ENCODE data around the gene SLCO1C1. TPM values are rescaled to one million over a fixed set of nuclear protein-coding genes. Genes with fewer than 3 reads are reported as not detected.

Gene SLCO1C1
- total RNA-seq, 1 donor from 2014 or later: not detected

- H3K9me3 Mint-ChIP-seq (ENCODE audit: unreplicated experiment): no peaks in the 10 kb centered on the region
- H3K27ac Mint-ChIP-seq (ENCODE audit: unreplicated experiment): no peak overlapping the region
- no peak overlapping the region for H3K4me3 Mint-ChIP-seq (ENCODE audit: unreplicated experiment)
- no peaks in the 10 kb centered on the region for H3K4me1 Mint-ChIP-seq (ENCODE audit: low read depth, unreplicated experiment)
- H3K36me3 Mint-ChIP-seq (ENCODE audit: unreplicated experiment): no peaks in the 10 kb centered on the region
- TF ChIP-seq CTCF (IDR thresholded peaks at IDR 0.05; ENCODE audit: partially characterized antibody, unreplicated experiment): no peak
- H3K27me3 Mint-ChIP-seq (ENCODE audit: unreplicated experiment): no peaks in the 10 kb centered on the region
- DNase-seq: no peak
Observed at GRCh38 chr12:20681334-20681733, 13.8 kb upstream of the SLCO1C1 start.

GRCh38 chr12:20696181-20696905, 1.2 kb downstream of the SLCO1C1 start:
- Mint-ChIP-seq H3K4me1 (ENCODE audit: low read depth, unreplicated experiment) (peaks cover 1% of the 10 kb centered on the region), H3K9me3 (ENCODE audit: unreplicated experiment) (no peaks in the 10 kb centered on the region), H3K4me3 (ENCODE audit: unreplicated experiment) (no peak overlapping the region), H3K27ac (ENCODE audit: unreplicated experiment) (no peak overlapping the region), H3K36me3 (ENCODE audit: unreplicated experiment) (no peaks in the 10 kb centered on the region), H3K27me3 (ENCODE audit: unreplicated experiment) (no peaks in the 10 kb centered on the region)
- DNase-seq: no peak
- TF ChIP-seq CTCF (IDR thresholded peaks at IDR 0.05; ENCODE audit: partially characterized antibody, unreplicated experiment): no peak

GRCh38 chr12:20701106-20701505, 6.0 kb downstream of the SLCO1C1 start:
- no peak for DNase-seq
- Mint-ChIP-seq H3K9me3 (ENCODE audit: unreplicated experiment) (no peaks in the 10 kb centered on the region), H3K4me1 (ENCODE audit: low read depth, unreplicated experiment) (peaks cover 1% of the 10 kb centered on the region), H3K4me3 (ENCODE audit: unreplicated experiment) (no peak overlapping the region), H3K36me3 (ENCODE audit: unreplicated experiment) (no peaks in the 10 kb centered on the region), H3K27ac (ENCODE audit: unreplicated experiment) (no peak overlapping the region), H3K27me3 (ENCODE audit: unreplicated experiment) (no peaks in the 10 kb centered on the region)
- TF ChIP-seq CTCF (IDR thresholded peaks at IDR 0.05; ENCODE audit: partially characterized antibody, unreplicated experiment): no peak

- Mint-ChIP-seq H3K27me3 (ENCODE audit: unreplicated experiment) (no peaks in the 10 kb centered on the region), H3K36me3 (ENCODE audit: unreplicated experiment) (no peaks in the 10 kb centered on the region), H3K9me3 (ENCODE audit: unreplicated experiment) (no peaks in the 10 kb centered on the region), H3K4me3 (ENCODE audit: unreplicated experiment) (no peak overlapping the region), H3K4me1 (ENCODE audit: low read depth, unreplicated experiment) (no peaks in the 10 kb centered on the region), H3K27ac (ENCODE audit: unreplicated experiment) (no peak overlapping the region)
- DNase-seq: no peak
- TF ChIP-seq CTCF (IDR thresholded peaks at IDR 0.05; ENCODE audit: partially characterized antibody, unreplicated experiment): no peak
Observed at GRCh38 chr12:20704860-20705259, 9.7 kb downstream of the SLCO1C1 start.

GRCh38 chr12:20711846-20712245, 16.7 kb downstream of the SLCO1C1 start:
- no peak for TF ChIP-seq CTCF (IDR thresholded peaks at IDR 0.05; ENCODE audit: partially characterized antibody, unreplicated experiment)
- Mint-ChIP-seq H3K36me3 (ENCODE audit: unreplicated experiment) (no peaks in the 10 kb centered on the region), H3K27me3 (ENCODE audit: unreplicated experiment) (no peaks in the 10 kb centered on the region), H3K27ac (ENCODE audit: unreplicated experiment) (no peak overlapping the region), H3K4me1 (ENCODE audit: low read depth, unreplicated experiment) (no peaks in the 10 kb centered on the region), H3K9me3 (ENCODE audit: unreplicated experiment) (no peaks in the 10 kb centered on the region), H3K4me3 (ENCODE audit: unreplicated experiment) (no peak overlapping the region)
- no peak for DNase-seq
